ENCODE measurements around the gene POLR3A.

DNA sequence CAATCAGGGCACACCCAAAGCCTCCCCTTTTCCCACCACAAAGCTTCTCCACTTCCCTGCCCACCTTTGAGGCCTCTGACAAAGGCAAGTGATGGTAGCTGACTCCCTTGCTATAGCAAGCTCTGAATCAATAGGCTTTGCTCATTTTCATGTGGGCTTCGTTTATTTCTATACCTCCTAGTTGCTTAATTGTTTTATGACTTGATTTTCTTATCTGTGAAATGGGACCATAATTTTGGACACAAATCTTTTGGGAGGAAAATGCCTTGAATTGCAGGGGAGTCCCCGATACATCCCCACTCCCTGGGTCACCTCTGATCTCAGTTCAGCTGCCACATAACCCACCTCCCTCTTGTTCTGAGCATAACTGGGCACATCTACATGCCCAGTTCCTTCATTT is 89.1 kb downstream of the POLR3A start:
- TF ChIP-seq EZH2 (IDR thresholded peaks at IDR 0.05; ENCODE audit: low read depth): no peak
- TF ChIP-seq, protein P1, sequence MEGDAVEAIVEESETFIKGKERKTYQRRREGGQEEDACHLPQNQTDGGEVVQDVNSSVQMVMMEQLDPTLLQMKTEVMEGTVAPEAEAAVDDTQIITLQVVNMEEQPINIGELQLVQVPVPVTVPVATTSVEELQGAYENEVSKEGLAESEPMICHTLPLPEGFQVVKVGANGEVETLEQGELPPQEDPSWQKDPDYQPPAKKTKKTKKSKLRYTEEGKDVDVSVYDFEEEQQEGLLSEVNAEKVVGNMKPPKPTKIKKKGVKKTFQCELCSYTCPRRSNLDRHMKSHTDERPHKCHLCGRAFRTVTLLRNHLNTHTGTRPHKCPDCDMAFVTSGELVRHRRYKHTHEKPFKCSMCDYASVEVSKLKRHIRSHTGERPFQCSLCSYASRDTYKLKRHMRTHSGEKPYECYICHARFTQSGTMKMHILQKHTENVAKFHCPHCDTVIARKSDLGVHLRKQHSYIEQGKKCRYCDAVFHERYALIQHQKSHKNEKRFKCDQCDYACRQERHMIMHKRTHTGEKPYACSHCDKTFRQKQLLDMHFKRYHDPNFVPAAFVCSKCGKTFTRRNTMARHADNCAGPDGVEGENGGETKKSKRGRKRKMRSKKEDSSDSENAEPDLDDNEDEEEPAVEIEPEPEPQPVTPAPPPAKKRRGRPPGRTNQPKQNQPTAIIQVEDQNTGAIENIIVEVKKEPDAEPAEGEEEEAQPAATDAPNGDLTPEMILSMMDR (conservative IDR thresholded peaks at IDR 0.05): no peak
